ENCODE results near the gene MLYCD.
A peak's percentile ranks its signal among the peaks of the same experiment; 100 is the strongest.

MLYCD gene

GRCh38 chr16:83899272-83899897, 470 bp downstream of the MLYCD start:
- peak; percentile 3 for DNase-seq (ENCODE audit: low read depth)

GRCh38 chr16:83899978-83900377, 1.1 kb downstream of the MLYCD start:
- no peak for DNase-seq (ENCODE audit: low read depth)

GRCh38 chr16:83900571-83900970, 1.7 kb downstream of the MLYCD start:
- no peak for DNase-seq (ENCODE audit: low read depth)

- DNase-seq (ENCODE audit: low read depth), result no peak
Observed at GRCh38 chr16:83901101-83901500, 2.2 kb downstream of the MLYCD start.

- no peak for DNase-seq (ENCODE audit: low read depth)
Observed at GRCh38 chr16:83903751-83904150, 4.8 kb downstream of the MLYCD start.

GRCh38 chr16:83906683-83907082, 7.8 kb downstream of the MLYCD start:
- DNase-seq (ENCODE audit: low read depth), result no peak

GRCh38 chr16:83907111-83907510, 8.2 kb downstream of the MLYCD start:
- no peak for DNase-seq (ENCODE audit: low read depth)

GRCh38 chr16:83907631-83908250, 8.8 kb downstream of the MLYCD start:
- no peak for DNase-seq (ENCODE audit: low read depth)

- no peak for DNase-seq (ENCODE audit: low read depth)
Observed at GRCh38 chr16:83908798-83909197, 9.9 kb downstream of the MLYCD start.

GRCh38 chr16:83911290-83911689, 12.4 kb downstream of the MLYCD start:
- no peak for DNase-seq (ENCODE audit: low read depth)

GRCh38 chr16:83912519-83913244, 13.8 kb downstream of the MLYCD start:
- no peak for DNase-seq (ENCODE audit: low read depth)

GRCh38 chr16:83913245-83913633, 14.3 kb downstream of the MLYCD start:
- no peak for DNase-seq (ENCODE audit: low read depth)

GRCh38 chr16:83914091-83914710, 15.3 kb downstream of the MLYCD start:
- no peak for DNase-seq (ENCODE audit: low read depth)

- DNase-seq (ENCODE audit: low read depth), result no peak
Observed at GRCh38 chr16:83915081-83915480, 16.2 kb downstream of the MLYCD start.

- DNase-seq (ENCODE audit: low read depth), result no peak
Observed at GRCh38 chr16:83915491-83915890, 16.6 kb downstream of the MLYCD start.

- no peak for DNase-seq (ENCODE audit: low read depth)
Observed at GRCh38 chr16:83917152-83918120, 18.5 kb downstream of the MLYCD start.

GRCh38 chr16:83920894-83921491, 22.1 kb downstream of the MLYCD start:
- DNase-seq (ENCODE audit: low read depth), result no peak

- no peak for DNase-seq (ENCODE audit: low read depth)
Observed at GRCh38 chr16:83923581-83924365, 24.9 kb downstream of the MLYCD start.

- DNase-seq (ENCODE audit: low read depth), result no peak
Observed at GRCh38 chr16:83924686-83925085, 25.8 kb downstream of the MLYCD start.

- no peak for DNase-seq (ENCODE audit: low read depth)
Observed at GRCh38 chr16:83925095-83925905, 26.4 kb downstream of the MLYCD start.

Data from activated T-cell treated with anti-CD3 and anti-CD28 coated beads for 1 hour (primary cell).